Prostate gland (tissue), 2 donors: ENCODE results near the gene CAPN14. TPM values are rescaled to one million over a fixed set of nuclear protein-coding genes. Genes with fewer than 3 reads are reported as not detected.

Source experiments
- DNase-seq: peaks from one replicate; pipeline ENCODE4 v3.0.0-alpha.2; 2019; ENCODE audit warnings: low spot score
- H3K27ac ChIP-seq, 2 donors: fragments of 200-600 bp; sonication (generic); 2 replicates each; pipeline ENCODE4 v1.5.1; 2017 to 2019
- H3K27me3 ChIP-seq: fragments of 200-600 bp; sonication (generic); replicated peaks from 2 replicates; pipeline ENCODE4 v1.5.1; 2019; ENCODE audit not compliant: insufficient read depth
- H3K36me3 ChIP-seq, 2 donors: fragments of 200-600 bp; sonication (generic); 1 replicate in 1 of 2; 2 replicates in 1 of 2; pipeline versions ENCODE4 v1.5.1 to v1.8.1; 2017 to 2019
- H3K4me1 ChIP-seq: fragments of 200-600 bp; sonication (generic); replicated peaks from 2 replicates; pipeline ENCODE4 v1.5.1; 2019
- H3K4me3 ChIP-seq, 2 donors: fragments of 200-600 bp; sonication (generic); 2 replicates each; pipeline ENCODE4 v1.5.1; 2017 to 2019
- H3K9me3 ChIP-seq: fragments of 200-600 bp; sonication (generic); 2 replicates; pipeline ENCODE4 v1.5.1; 2017
- CTCF ChIP-seq, 4 experiments: fragments of 200-600 bp in 2 of 4; fragments of 450-650 bp in 2 of 4; sonication (generic) in 2 of 4; IDR thresholded peaks; 1 replicate in 3 of 4; 2 replicates in 1 of 4; pipeline ENCODE4 v1.5.1; 2016 to 2019; ENCODE audit warnings: antibody characterized with exemption in 4 of 4, mild to moderate bottlenecking in 2 of 4, moderate library complexity in 2 of 4
- POLR2A ChIP-seq: fragments of 450-650 bp; IDR thresholded peaks from one replicate; pipeline ENCODE4 v1.6.1; 2016; ENCODE audit warnings: antibody characterized with exemption, mild to moderate bottlenecking
- POLR2AphosphoS5 ChIP-seq: sonication (generic); formaldehyde crosslinking; IDR thresholded peaks from one replicate; pipeline ENCODE4 v1.6.1; 2017; ENCODE audit warnings: antibody characterized with exemption
- WGBS: methylation state at CpG from one replicate; pipeline ENCODE4 v1.1.5; 2018; 5-methylcytosine and 5-hydroxymethylcytosine counted together
- intact Hi-C: fragments of 100-400 bp; cut with DNase I; formaldehyde crosslinking; loops from one replicate; pipeline ENCODE4 v1.14.2; 2022
- total RNA-seq, 2 donors: library from RNA; depleted of rRNA; stranded (reverse); fragments of >200 nt; gene quantifications; one replicate each; pipeline ENCODE4 v1.1.0, GENCODE V29; 2016

Gene CAPN14
- under 1 TPM; 0.27 to 0.80 TPM for total RNA-seq

GRCh38 chr2:31217465-31218200 lies at the start of gene CAPN14:
Gene CAPN14 (minus strand): TSS chr2:31217515. CDS start chr2:31205447, 12,068 bp downstream.
- no peaks in the 10 kb centered on the region for H3K36me3 ChIP-seq
- H3K27ac ChIP-seq: no peak within 1 kb of the TSS
- 80% methylated on average over 6 of the region's 6 CpGs for WGBS
- H3K4me1 ChIP-seq: no peaks in the 10 kb centered on the region
- TF ChIP-seq POLR2A (no peak), POLR2AphosphoS5 (no peak), CTCF (IDR thresholded peaks at IDR 0.05) (no peak)
- DNase-seq: no peak
- H3K27me3 ChIP-seq: no peaks in the 10 kb centered on the region
- H3K4me3 ChIP-seq: no peak within 1 kb of the TSS
- H3K9me3 ChIP-seq: no peaks in the 10 kb centered on the region
- intact Hi-C loops: no loop called here

- 80% methylated on average over 6 of the region's 6 CpGs for WGBS
- TF ChIP-seq POLR2AphosphoS5: no peak
- TF ChIP-seq POLR2A: no peak
- no peak for TF ChIP-seq CTCF (IDR thresholded peaks at IDR 0.05)
- Histone ChIP-seq H3K36me3 (no peaks in the 10 kb centered on the region), H3K9me3 (no peaks in the 10 kb centered on the region), H3K4me1 (no peaks in the 10 kb centered on the region), H3K27me3 (no peaks in the 10 kb centered on the region), H3K27ac (no peak overlapping the region), H3K4me3 (no peak overlapping the region)
- no peak for DNase-seq
- intact Hi-C loops: no loop called here
These were observed 49.5 kb upstream of the CAPN14 start for GRCh38 chr2:31266804-31267203.

GRCh38 chr2:31265234-31265633 lies 47.9 kb upstream of the CAPN14 start:
- H3K4me3 ChIP-seq: no peak overlapping the region
- no peak for TF ChIP-seq CTCF (IDR thresholded peaks at IDR 0.05)
- TF ChIP-seq POLR2A: no peak
- no peak for TF ChIP-seq POLR2AphosphoS5
- no peaks in the 10 kb centered on the region for H3K27me3 ChIP-seq
- no peaks in the 10 kb centered on the region for H3K36me3 ChIP-seq
- no peaks in the 10 kb centered on the region for H3K4me1 ChIP-seq
- 85% methylated on average over 6 of the region's 6 CpGs for WGBS
- intact Hi-C loops: no loop called here
- no peak overlapping the region for H3K27ac ChIP-seq
- H3K9me3 ChIP-seq: no peaks in the 10 kb centered on the region
- no peak for DNase-seq

- Histone ChIP-seq H3K27ac (no peak overlapping the region), H3K27me3 (no peaks in the 10 kb centered on the region), H3K36me3 (no peaks in the 10 kb centered on the region), H3K4me1 (no peaks in the 10 kb centered on the region), H3K4me3 (no peak overlapping the region), H3K9me3 (no peaks in the 10 kb centered on the region)
- no peak for DNase-seq
- intact Hi-C loops: no loop called here
- 76% methylated on average over 3 of the region's 3 CpGs for WGBS
- TF ChIP-seq POLR2A (no peak), CTCF (IDR thresholded peaks at IDR 0.05) (no peak), POLR2AphosphoS5 (no peak)
These were observed 46.4 kb upstream of the CAPN14 start for GRCh38 chr2:31263636-31264190.

- no peak for DNase-seq
- H3K9me3 ChIP-seq: no peaks in the 10 kb centered on the region
- intact Hi-C loops: no loop called here
- TF ChIP-seq POLR2A: no peak
- TF ChIP-seq POLR2AphosphoS5: no peak
- no peak for TF ChIP-seq CTCF (IDR thresholded peaks at IDR 0.05)
- H3K36me3 ChIP-seq: no peaks in the 10 kb centered on the region
- no peaks in the 10 kb centered on the region for H3K27me3 ChIP-seq
- 84% methylated on average over 4 of the region's 4 CpGs for WGBS
- no peak overlapping the region for H3K4me3 ChIP-seq
- no peak overlapping the region for H3K27ac ChIP-seq
- H3K4me1 ChIP-seq: no peaks in the 10 kb centered on the region
These were observed 43.6 kb upstream of the CAPN14 start for GRCh38 chr2:31260870-31261269.
